GM19193 (cell line): Measurements from ENCODE around the gene RADX.

Source experiments
- POLR2A ChIP-seq: IDR thresholded peaks from 4 replicates; pipeline ENCODE4 v1.6.1; 2011; ENCODE audit not compliant: insufficient read depth, insufficient read length; ENCODE audit errors: extremely low read depth

Gene RADX

DNA sequence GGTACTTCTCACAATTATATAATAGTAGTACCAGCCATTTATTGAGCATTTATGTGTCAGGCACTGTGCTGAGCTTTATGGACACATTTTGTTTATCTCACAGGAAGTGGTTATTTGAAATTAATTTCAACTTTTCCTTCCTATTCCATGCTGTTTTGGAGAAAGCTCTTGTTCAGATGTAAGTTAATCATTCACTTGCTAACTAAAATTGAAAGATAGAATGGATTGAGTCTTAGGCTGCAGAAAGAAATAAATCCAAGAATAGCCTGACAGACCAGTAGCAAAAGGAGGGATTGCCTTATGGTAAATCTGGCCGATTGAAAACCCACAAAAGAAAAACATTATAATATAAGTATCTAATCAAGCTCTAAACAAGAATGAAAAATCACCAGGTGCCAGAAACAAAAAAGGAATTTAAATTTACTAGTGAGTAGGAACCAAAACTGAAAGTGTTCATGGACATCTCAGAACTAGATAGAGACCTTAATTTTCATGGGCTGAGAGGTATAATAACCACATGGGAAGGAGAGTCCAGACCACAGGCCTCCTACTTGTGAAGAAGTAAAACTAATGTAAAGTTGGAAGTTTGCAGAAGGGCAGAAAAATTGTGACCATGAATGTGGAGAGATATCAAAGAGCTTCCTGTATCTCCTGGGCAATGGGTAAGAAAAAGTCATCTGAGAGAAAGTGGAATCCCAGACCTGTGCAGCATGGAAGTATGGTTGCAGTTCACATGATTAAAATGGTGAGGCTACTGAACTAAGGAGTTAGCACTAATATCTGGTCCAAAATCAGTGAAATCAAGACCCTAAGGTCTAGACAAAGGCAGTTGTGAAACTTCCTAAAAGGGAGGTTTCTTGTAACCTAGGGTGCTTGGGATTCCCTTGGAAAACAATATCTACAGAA, 38.0 kb downstream of the RADX start:
- no peak for TF ChIP-seq POLR2A

DNA sequence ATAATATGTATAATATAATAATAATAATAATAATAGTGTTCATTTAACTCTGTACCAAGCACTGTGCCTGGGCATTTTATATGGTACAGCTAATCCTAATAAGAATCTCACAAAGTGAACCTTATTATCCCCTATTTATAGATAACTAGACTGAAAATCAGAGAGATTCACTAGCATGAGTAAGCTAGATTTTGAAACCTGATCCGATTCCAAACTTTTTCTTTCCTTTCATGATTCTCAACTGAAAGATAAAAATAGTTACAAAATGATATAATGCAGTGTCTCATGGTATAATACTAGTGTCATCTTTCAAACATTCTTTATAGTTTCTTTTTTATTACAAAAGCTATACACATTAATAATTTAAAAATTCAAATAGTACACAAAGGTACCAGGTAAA, 58.9 kb downstream of the RADX start:
- TF ChIP-seq POLR2A, result no peak

DNA sequence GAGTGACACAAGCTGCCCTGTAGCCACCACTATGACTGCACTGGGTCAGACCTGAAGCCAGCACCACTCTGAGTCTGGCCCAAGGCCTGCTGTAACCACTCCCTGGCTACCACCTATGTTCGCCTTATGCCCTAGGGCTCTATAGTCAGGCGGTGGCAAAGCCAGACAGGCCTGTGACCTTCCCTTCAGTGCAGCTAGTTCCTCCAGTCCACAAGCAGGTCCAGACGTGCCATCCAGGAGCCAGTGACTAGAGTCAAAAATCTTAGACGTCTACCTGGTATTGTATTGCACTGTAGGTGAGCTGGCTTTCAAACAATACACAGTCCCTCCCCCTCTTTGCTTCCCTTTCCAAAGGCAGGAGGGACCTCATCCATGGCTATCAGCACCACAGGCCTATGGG, 60.7 kb downstream of the RADX start:
- no peak for TF ChIP-seq POLR2A

DNA sequence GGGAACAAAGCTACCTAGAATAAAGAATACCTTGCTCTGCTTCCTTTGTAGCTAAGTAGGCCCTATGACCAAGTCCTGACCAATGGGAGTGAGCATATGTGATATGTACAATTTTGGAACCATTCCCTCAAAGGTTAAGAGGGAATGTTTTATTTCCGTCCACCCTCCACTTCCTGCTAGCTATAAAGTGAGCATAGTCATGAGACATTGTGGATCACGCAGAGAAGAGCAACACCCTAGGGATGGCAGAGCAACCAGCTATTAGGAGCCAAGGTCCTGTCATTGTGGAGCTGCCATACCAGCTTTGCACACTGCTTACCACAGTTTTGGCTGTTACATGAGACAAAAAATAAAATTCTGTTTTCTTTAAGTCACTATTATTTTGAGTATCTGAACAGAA, 68.9 kb downstream of the RADX start:
- no peak for TF ChIP-seq POLR2A

DNA sequence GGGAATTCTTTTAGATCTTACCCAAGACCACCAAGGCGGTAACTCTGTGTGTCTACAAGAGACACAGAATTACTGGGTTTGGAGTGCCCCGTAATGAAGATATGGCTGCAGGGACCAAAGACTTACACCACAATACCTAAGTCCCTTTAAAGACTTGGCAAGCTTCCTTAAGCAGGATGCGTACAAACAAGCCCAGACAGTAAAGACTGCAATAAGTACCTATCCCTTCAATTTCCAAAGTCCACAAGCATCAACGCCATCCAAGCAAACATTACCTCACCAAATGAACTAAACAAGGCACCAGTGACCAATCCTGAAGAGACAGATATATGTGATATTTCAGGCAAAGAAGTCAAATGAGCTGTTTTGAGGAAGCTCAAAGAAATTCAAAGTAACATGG, 72.4 kb downstream of the RADX start:
- no peak for TF ChIP-seq POLR2A

DNA sequence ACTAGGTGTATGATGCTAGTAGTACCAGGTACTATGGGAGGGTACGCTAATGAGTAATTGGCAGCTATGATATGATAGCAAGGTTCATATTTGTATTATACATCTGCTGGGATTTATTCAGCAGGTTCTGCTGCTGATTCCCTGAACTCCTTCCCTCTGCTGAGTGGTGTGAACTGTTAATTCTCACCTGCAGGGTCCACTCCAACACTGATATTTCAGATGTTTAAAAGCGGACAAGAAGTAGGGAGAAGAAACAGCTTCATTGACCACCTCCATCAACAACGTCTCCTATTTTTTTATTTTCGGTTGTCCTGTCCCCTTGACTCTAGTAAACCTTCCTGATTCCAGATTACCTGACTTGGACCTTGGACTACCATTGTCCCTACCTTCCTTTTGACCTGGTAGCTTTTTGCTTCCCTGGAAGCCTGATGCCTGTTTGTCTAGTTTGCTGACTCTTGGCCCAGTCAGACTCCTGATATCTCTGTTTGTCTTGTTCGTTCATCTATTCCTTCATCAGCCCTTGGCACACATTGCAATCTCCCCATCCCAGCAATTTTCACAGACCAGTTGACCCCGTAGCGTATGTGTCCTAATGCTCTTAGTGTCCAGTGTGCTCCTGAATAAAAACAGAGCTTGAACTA, 80.8 kb downstream of the RADX start:
- TF ChIP-seq POLR2A, result no peak

DNA sequence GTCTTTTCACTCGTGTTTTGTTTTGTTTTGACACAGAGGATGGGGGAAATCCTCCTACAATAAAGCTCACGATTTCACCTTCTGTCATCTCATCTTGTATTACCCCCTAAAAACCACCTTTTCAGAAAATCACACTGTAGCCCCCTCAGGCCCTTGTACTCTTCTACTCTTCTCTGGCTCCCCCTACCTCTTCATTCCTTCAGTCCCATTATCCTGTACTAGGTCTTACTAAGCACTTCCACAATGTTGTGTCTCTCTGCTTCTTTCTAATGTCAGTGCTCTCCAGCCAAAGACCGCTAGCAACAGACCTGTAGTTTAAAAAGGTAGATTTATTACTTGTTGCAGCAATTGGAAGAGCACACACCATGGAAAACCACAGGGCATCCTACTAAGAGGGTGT, 84.7 kb downstream of the RADX start:
- no peak for TF ChIP-seq POLR2A

DNA sequence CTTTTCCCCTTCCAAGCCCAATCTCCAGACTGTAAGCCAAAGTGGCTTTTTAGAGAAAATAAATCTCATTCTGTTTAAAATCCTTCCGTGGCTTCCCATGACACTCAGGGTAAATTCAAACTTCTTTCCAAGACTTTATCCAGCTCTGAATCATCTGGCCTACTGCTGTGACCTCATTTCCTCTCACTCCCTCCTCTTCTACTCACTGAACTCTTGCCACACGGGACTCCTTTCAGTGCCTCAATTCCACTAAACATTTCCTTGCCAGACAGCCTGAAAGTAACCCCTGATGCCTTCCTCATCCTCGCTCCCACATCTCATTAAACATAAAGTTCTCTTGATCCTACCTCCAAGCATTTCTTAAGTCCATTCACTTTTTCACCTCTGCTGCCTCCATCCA, 86.9 kb downstream of the RADX start:
- TF ChIP-seq POLR2A, result no peak

DNA sequence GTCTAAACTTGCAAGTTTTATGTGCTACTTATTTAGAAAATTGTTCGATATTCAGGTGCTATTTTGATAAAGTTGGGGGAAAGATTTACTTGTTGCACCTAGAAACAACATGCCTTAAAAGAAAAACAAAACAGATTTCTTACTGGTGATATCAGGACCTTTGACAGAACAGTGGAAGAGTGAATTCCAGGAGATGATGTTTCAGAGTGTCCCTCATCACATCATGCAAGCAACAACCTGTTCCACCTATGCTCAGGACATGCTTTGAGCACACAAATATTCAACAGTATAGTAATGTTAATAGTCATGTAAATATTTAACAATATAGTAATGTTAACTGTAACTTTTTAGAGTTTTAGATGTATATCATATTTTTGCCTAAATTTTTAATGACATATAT, 90.9 kb downstream of the RADX start:
- no peak for TF ChIP-seq POLR2A

DNA sequence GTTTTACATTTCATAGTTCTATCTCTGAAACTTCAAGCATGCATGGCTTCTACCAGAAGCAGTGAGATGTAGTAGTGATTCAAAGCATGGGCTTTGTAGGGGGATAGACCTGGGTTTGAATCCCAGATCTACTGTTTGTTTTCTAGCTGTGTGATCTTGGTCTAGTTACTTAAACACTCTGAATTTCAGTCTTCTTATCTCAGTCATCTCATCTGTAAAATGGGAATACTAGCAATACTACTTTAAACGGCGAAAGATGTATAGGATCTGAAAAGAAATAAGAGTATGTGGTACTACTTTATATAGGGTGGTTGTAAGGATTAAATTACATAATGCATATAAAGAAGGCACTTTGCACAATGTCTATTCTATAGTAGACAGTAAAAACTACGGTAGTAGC, 94.7 kb downstream of the RADX start:
- TF ChIP-seq POLR2A, result no peak

DNA sequence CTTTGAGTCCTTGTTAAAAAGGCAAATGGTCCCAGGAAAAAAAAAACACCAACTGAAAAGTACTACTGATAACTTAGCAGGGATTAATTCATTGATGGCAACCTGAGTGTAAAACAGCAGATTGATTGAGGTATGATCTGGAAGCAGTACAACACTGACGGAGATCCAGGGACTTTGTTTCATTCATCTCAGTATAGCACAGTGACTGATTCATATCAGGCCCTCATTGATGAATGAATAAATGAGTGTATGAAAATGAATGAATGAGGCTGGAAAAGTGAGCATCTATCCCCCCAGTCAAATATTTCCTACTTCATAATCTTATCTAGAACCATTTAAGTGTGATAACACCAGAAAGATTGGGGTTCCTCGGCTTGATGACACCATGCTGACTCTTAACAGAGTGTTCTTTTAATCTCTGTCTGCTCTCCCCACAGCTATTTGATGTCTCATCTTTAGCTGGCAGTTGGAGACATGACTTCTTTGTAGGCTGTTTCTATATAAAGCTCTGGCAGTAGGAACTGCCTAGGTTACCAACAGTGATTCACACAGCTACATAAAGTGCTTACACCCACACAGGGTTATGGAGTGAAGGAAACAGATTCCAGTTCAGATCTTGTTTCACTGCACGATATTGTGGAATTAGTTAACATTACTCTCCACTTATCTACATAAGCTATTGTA, 96.1 kb downstream of the RADX start:
- TF ChIP-seq POLR2A, result no peak

DNA sequence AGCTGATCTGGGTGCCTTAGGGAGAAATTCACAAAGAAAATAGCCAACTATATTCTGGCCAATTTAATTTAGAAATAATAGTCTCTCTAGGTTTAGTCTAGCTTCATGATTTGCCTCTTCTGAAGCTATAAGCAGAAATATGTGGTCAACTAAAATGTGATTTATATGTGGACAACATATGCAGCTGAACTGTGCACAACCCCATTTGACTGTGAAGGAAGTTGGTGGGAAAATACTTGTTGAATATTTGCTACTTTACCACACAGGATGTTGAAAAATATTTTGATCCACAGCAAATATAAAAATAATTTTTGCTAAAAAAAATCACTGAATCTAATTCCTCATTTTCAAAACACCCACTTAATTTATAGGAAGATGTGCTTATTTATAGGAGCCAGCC, 99.0 kb downstream of the RADX start:
- no peak for TF ChIP-seq POLR2A

DNA sequence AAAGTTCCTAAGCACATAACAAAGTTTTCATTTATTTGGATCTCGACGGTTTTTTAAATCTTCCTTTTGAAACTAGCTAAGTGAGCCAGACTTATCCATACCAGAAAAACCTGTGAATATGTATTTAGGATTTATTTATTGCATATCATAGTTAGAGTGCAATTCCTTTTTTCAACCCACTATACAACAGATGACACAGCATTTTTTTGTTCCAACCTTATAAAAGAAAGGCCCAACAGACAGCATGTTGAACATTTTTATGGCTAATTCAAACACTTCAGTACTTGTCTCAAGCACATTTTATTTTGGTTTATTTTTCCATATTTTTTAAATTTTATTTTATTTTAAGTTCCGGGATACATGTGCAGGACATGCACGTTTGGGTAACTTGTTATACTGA, 99.6 kb downstream of the RADX start:
- TF ChIP-seq POLR2A, result no peak

DNA sequence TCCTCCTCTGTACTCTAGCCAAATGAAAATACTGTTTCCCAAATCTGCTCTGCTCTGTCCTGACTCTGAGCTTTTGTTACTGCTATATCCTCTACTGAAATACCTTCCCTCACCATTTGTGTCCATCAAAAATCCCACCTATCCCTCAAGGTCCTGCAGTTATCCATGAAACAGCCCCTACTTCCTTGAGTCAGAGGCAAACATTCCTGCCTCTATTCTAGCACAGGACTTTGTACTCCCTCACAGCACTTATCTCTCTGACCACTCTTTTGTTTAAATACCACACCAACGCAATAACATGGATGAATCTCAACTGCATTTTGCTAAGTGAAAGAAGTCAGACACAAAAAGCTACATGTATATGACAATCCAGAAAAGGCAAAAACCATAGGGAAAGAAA, 104.2 kb downstream of the RADX start:
- TF ChIP-seq POLR2A, result no peak

DNA sequence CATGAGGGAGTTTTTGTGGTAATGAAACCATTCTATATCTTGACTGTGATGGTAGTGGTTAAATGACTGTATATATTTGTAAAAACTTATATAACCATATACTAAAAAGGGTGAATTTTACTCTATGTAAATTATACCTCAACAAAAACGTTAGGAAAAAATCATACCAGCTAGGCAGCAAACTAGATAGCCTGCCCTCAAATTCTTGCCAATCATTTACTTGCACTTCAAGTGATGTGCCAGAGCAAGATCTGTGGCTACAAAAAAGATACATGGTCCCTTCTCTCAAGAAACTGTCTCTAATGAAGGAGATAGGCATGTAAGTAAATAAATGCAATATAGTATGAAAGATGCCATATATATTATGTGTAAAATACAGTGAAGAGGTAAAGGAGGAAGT, 104.7 kb downstream of the RADX start:
- TF ChIP-seq POLR2A, result no peak

DNA sequence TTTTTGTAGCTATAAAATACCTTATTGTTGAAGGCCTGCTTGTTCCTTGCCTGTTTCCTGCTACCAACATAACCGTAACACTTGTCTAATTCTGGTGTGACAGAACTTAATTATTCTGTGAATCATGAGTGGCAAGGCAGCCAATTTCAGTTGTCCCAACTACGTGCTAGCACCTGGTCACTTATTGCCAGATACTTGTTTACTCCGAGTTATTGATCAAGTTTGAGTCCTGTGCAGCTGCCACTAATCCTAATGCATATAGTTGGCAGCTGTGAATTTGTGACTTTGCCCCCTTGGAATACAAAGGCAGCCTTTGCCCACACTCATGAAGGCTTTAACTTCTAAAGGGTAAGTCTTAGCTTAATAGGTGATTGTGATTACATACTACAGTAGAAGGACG, 106.9 kb downstream of the RADX start:
- TF ChIP-seq POLR2A, result no peak
